Activated T-cell treated with anti-CD3 and anti-CD28 coated beads, Interleukin-2, amount 50 U/mL, for 1 hour (primary cell): ENCODE data around the gene TMEM139.

Source experiments
- DNase-seq: peaks from one replicate; pipeline ENCODE4 v3.0.0-alpha.2; 2020

Gene TMEM139

GRCh38 chr7:143284591-143285469 is at the start of gene TMEM139:
TSS of gene TMEM139 (plus strand) at chr7:143284958. CDS start at chr7:143285958, 1,000 bp downstream.
- no peak for DNase-seq

GRCh38 chr7:143235561-143235960 is 49.2 kb upstream of the TMEM139 start:
- no peak for DNase-seq

GRCh38 chr7:143236408-143236990 is 48.3 kb upstream of the TMEM139 start:
- no peak for DNase-seq

- DNase-seq: no peak
These were observed 47.4 kb upstream of the TMEM139 start for GRCh38 chr7:143237366-143237765.

- DNase-seq: no peak
These were observed 46.3 kb upstream of the TMEM139 start for GRCh38 chr7:143238289-143238980.

GRCh38 chr7:143239813-143240212 is 44.9 kb upstream of the TMEM139 start:
- DNase-seq: no peak

- peak; percentile 66 for DNase-seq
These were observed 44.2 kb upstream of the TMEM139 start for GRCh38 chr7:143240291-143241168.

GRCh38 chr7:143242306-143242705 is 42.5 kb upstream of the TMEM139 start:
- DNase-seq: no peak

- DNase-seq: no peak
These were observed 41.6 kb upstream of the TMEM139 start for GRCh38 chr7:143243111-143243510.

- no peak for DNase-seq
These were observed 41.1 kb upstream of the TMEM139 start for GRCh38 chr7:143243614-143244013.

GRCh38 chr7:143244321-143244720 is 40.4 kb upstream of the TMEM139 start:
- DNase-seq: no peak

GRCh38 chr7:143245123-143245522 is 39.6 kb upstream of the TMEM139 start:
- DNase-seq: no peak

GRCh38 chr7:143247372-143247771 is 37.4 kb upstream of the TMEM139 start:
- no peak for DNase-seq

- DNase-seq: no peak
These were observed 35.9 kb upstream of the TMEM139 start for GRCh38 chr7:143248761-143249354.

- no peak for DNase-seq
These were observed 34.6 kb upstream of the TMEM139 start for GRCh38 chr7:143250199-143250598.

GRCh38 chr7:143250822-143251221 is 33.9 kb upstream of the TMEM139 start:
- no peak for DNase-seq

GRCh38 chr7:143252006-143252405 is 32.8 kb upstream of the TMEM139 start:
- DNase-seq: no peak

- DNase-seq: no peak
These were observed 29.2 kb upstream of the TMEM139 start for GRCh38 chr7:143255564-143255963.

GRCh38 chr7:143256325-143256724 is 28.4 kb upstream of the TMEM139 start:
- no peak for DNase-seq

GRCh38 chr7:143256932-143257331 is 27.8 kb upstream of the TMEM139 start:
- no peak for DNase-seq

GRCh38 chr7:143257501-143257900 is 27.3 kb upstream of the TMEM139 start:
- DNase-seq: no peak

- no peak for DNase-seq
These were observed 25.9 kb upstream of the TMEM139 start for GRCh38 chr7:143258831-143259230.
